ENCODE results near the gene OR2Z1. TPM values are rescaled to one million over a fixed set of nuclear protein-coding genes. Genes with fewer than 3 reads are reported as not detected.

Gene OR2Z1
- total and polyA plus RNA-seq, 8 donors: not detected

DNA sequence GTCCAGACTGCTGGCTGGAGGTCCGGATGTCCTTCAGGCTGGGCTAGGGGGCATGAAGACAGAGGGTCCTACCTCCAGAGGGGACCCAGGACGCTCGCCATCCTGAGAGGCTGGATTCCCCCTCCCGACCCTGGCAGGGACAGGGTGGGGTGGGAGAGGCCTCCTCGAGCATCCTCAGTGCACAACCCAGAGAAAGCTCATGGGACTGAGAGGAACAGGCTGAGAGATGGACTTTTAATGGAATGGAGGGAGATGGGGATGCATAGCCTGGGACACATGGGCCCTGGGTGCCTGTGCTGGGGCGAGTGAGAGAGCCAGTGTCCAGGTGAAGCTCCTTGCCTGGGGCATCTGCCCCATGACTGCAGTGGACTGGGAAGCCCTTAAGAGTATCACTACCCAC, 25.9 kb upstream of the OR2Z1 start:
- H3K9me3 ChIP-seq: peaks cover 0 to 3% (median 0%) of the 10 kb centered on the region in 4 donors
- 49 to 61% (median 57%) methylated on average over 6 of the region's 6 CpGs for WGBS, 5 donors
- no peak for DNase-seq
- TF ChIP-seq EP300 (IDR thresholded peaks at IDR 0.05) (no peak), POLR2AphosphoS5 (IDR thresholded peaks at IDR 0.05) (no peak), POLR2A (IDR thresholded peaks at IDR 0.05) (no peak)
- TF ChIP-seq, protein P1, sequence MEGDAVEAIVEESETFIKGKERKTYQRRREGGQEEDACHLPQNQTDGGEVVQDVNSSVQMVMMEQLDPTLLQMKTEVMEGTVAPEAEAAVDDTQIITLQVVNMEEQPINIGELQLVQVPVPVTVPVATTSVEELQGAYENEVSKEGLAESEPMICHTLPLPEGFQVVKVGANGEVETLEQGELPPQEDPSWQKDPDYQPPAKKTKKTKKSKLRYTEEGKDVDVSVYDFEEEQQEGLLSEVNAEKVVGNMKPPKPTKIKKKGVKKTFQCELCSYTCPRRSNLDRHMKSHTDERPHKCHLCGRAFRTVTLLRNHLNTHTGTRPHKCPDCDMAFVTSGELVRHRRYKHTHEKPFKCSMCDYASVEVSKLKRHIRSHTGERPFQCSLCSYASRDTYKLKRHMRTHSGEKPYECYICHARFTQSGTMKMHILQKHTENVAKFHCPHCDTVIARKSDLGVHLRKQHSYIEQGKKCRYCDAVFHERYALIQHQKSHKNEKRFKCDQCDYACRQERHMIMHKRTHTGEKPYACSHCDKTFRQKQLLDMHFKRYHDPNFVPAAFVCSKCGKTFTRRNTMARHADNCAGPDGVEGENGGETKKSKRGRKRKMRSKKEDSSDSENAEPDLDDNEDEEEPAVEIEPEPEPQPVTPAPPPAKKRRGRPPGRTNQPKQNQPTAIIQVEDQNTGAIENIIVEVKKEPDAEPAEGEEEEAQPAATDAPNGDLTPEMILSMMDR (IDR thresholded peaks at IDR 0.05): no peak
- intact Hi-C loops (cut with DNase I; ENCODE audit: low total_unique reads): no loop called here
- no peaks in the 10 kb centered on the region for H3K4me1 ChIP-seq
- no peak overlapping the region for H3K27ac ChIP-seq
- peaks cover 5 to 85% (median 9%) of the 10 kb centered on the region in 3 donors for H3K27me3 ChIP-seq
- no peak overlapping the region for H3K4me3 ChIP-seq
- no peaks in the 10 kb centered on the region for H3K36me3 ChIP-seq

DNA sequence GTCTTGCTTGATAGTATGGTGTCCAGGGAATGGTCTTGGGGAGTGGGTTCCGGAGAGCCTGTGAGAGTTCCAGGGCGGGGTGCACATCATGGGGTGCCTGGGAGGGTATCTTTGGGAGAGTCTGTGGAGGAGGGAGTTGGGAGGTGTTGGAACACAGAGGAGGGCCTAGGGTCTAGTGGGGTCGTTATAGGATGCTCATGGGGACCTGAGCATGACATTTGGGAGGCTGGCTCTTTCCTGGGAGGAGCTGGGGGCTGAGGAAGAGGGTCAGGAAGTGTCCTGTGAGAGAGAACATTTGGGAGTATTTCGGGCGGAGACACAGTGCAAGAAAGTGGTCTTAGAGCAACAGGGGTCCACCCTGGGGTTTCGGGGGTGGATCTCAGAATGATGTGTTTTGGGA, 25.5 kb upstream of the OR2Z1 start:
- DNase-seq: no peak
- WGBS, 5 donors: 71 to 78% (median 74%) methylated on average over 6 of the region's 6 CpGs
- no peaks in the 10 kb centered on the region for H3K36me3 ChIP-seq

DNA sequence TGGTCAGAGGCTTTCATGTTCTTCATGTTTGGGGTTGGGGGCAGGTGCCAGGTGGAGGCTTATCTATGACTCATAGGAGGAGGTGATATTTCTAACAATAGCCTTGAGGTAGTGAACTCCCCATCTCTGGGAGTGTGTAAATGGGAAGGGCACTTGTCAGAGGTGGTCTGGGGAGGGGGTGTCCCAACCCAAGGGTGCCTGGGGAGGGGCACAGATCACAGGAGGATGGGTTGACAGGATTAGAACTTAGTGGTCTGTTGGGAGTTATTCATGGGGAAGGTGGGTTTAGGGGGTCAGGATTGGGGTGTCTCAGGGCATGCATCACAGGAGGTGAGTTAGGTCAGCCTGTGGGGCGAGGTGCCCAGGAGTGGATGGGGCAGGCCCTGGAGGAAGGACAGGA, 24.4 kb upstream of the OR2Z1 start:
- H3K36me3 ChIP-seq: no peaks in the 10 kb centered on the region
- DNase-seq: no peak
- intact Hi-C loops (cut with DNase I; ENCODE audit: low total_unique reads): no loop called here
- no peaks in the 10 kb centered on the region for H3K4me1 ChIP-seq
- H3K9me3 ChIP-seq: peaks cover 0 to 3% (median 0%) of the 10 kb centered on the region in 4 donors
- 44 to 83% (median 69%) methylated on average over 1 of the region's 1 CpG for WGBS, 5 donors
- TF ChIP-seq POLR2AphosphoS5 (IDR thresholded peaks at IDR 0.05) (no peak), POLR2A (IDR thresholded peaks at IDR 0.05) (no peak), EP300 (IDR thresholded peaks at IDR 0.05) (no peak)
- TF ChIP-seq, protein P1 (IDR thresholded peaks at IDR 0.05): no peak
- peaks cover 5 to 90% (median 9%) of the 10 kb centered on the region in 3 donors for H3K27me3 ChIP-seq
- H3K4me3 ChIP-seq: no peak overlapping the region
- H3K27ac ChIP-seq: no peak overlapping the region

More for the DNA sequence above, 25.5 kb upstream of the OR2Z1 start:
- H3K4me1 ChIP-seq: no peaks in the 10 kb centered on the region
- TF ChIP-seq POLR2A (IDR thresholded peaks at IDR 0.05): no peak
- no peak for TF ChIP-seq EP300 (IDR thresholded peaks at IDR 0.05)
- TF ChIP-seq, protein P1 (IDR thresholded peaks at IDR 0.05): no peak
- TF ChIP-seq POLR2AphosphoS5 (IDR thresholded peaks at IDR 0.05): no peak
- no peak overlapping the region for H3K4me3 ChIP-seq
- no peak overlapping the region for H3K27ac ChIP-seq
- peaks cover 5 to 83% (median 9%) of the 10 kb centered on the region in 3 donors for H3K27me3 ChIP-seq
- intact Hi-C loops (cut with DNase I; ENCODE audit: low total_unique reads): no loop called here
- H3K9me3 ChIP-seq: peaks cover 0 to 3% (median 0%) of the 10 kb centered on the region in 4 donors

DNA sequence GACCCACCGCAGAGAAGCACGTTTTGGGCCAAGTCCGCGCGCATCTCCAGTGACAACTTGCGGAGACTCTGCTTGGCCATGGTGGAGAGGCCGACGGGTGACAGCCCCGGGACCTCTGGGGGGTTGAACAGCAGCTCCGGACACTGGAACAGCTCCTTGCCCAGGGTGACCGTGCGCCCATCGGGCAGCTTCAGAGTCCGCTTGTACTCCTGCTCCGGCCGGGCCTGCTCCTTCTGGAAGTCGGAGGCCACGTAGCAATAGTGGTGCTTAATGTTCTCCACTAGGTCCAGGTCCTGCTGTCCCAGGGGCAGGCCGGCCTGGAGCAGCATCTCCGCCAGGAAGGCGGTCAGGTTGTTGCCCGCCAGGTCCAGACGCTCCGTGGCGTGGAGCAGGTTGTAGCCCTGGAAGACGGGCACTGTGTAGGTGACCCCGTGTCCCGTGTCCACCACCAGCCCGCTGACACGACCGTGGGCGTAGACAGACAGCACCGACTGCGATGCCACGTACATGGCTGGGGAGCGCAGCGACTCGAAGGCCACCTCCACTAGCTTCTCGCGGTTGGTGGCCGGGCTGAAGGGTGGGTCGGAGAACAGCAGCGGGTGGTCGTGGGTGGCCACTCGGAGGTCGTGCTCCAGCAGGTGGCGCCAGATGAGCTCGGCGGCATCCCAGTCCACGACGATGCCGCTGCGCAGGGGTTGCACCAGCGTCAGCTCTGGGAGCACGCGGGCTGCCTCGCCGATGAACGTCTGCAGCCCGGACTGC, 23.6 kb upstream of the OR2Z1 start:
- TF ChIP-seq POLR2AphosphoS5 (IDR thresholded peaks at IDR 0.05) (no peak), EP300 (IDR thresholded peaks at IDR 0.05) (no peak), POLR2A (IDR thresholded peaks at IDR 0.05) (no peak)
- TF ChIP-seq, protein P1 (IDR thresholded peaks at IDR 0.05): no peak
- no peak overlapping the region for H3K27ac ChIP-seq
- intact Hi-C loops (cut with DNase I; ENCODE audit: low total_unique reads): no loop called here
- H3K36me3 ChIP-seq: no peaks in the 10 kb centered on the region
- H3K4me3 ChIP-seq: no peak overlapping the region
- 60 to 91% (median 66%) methylated on average over 32 to 60 of the region's 60 CpGs; no CpG with 5 or more reads in 1 of the 5 donors for WGBS, 5 donors
- DNase-seq: no peak
- H3K9me3 ChIP-seq: peaks cover 0 to 3% (median 0%) of the 10 kb centered on the region in 4 donors
- H3K27me3 ChIP-seq: peaks cover 5 to 92% (median 9%) of the 10 kb centered on the region in 3 donors
- no peaks in the 10 kb centered on the region for H3K4me1 ChIP-seq

Data from stomach (tissue), 9 donors.